Vagina (tissue), 2 donors: ENCODE results near the gene TMEM255B. TPM values are rescaled to one million over a fixed set of nuclear protein-coding genes. Genes with fewer than 3 reads are reported as not detected.

Experiments used
- DNase-seq, 2 donors: peaks; one replicate each; pipeline ENCODE4 v3.0.0-alpha.2; 2017; ENCODE audit errors: extremely low spot score in 2 of 2
- H3K27ac ChIP-seq: fragments of 200-600 bp; sonication (generic); one replicate; pipeline ENCODE4 v1.5.1; 2019
- H3K27me3 ChIP-seq: fragments of 200-600 bp; sonication (generic); one replicate; pipeline ENCODE4 v1.5.1; 2019
- H3K36me3 ChIP-seq, 2 donors: fragments of 200-600 bp; sonication (generic); one replicate each; pipeline ENCODE4 v1.5.1; 2017 to 2019
- H3K4me1 ChIP-seq: fragments of 200-600 bp; sonication (generic); one replicate; pipeline ENCODE4 v1.5.1; 2019
- H3K4me3 ChIP-seq, 2 donors: fragments of 200-600 bp; sonication (generic); 1 replicate in 1 of 2; 2 replicates in 1 of 2; pipeline ENCODE4 v1.5.1; 2016 to 2019
- H3K9me3 ChIP-seq: fragments of 200-600 bp; sonication (generic); one replicate; pipeline ENCODE4 v1.5.1; 2019
- CTCF ChIP-seq, 3 experiments: fragments of 450-650 bp in 2 of 3; fragments of 200-600 bp in 1 of 3; sonication (generic) in 1 of 3; IDR thresholded peaks; one replicate each; pipeline ENCODE4 v1.5.1; 2017 to 2019; ENCODE audit warnings: antibody characterized with exemption in 3 of 3, mild to moderate bottlenecking in 2 of 3, moderate library complexity in 2 of 3
- POLR2A ChIP-seq, 2 donors: fragments of 450-650 bp; IDR thresholded peaks; one replicate each; pipeline ENCODE4 v1.6.1; 2017; ENCODE audit warnings: antibody characterized with exemption in 2 of 2, mild to moderate bottlenecking in 2 of 2, moderate library complexity in 2 of 2
- POLR2AphosphoS5 ChIP-seq, 2 donors: sonication (generic); formaldehyde crosslinking; IDR thresholded peaks; one replicate each; pipeline ENCODE4 v1.9.0; 2017; ENCODE audit warnings: antibody characterized with exemption in 2 of 2, mild to moderate bottlenecking in 2 of 2, low read depth in 1 of 2; ENCODE audit not compliant: insufficient read depth in 1 of 2
- intact Hi-C: fragments of 100-400 bp; cut with DNase I; formaldehyde crosslinking; loops from one replicate; pipeline ENCODE4 v1.15.1; 2023
- total RNA-seq: library from RNA; depleted of rRNA; stranded (reverse); fragments of >200 nt; gene quantifications from one replicate; pipeline ENCODE4 v1.2.3, GENCODE V29; 2016

TMEM255B gene
- total RNA-seq, 1 donor from 2014 or later, result 6.4 TPM

GRCh38 chr13:113840541-113841352 lies 81.7 kb downstream of the TMEM255B start:
- H3K4me1 ChIP-seq, result peaks cover 87% of the 10 kb centered on the region
- peak overlapping the region in 1 of 2 donors; percentile 3 for H3K4me3 ChIP-seq
- TF ChIP-seq POLR2A (IDR thresholded peaks at IDR 0.05) (no peak), CTCF (IDR thresholded peaks at IDR 0.05) (no peak), POLR2AphosphoS5 (IDR thresholded peaks at IDR 0.05; ENCODE audit: insufficient read depth in 1 of 2, low read depth in 1 of 2) (no peak)
- H3K9me3 ChIP-seq, result no peaks in the 10 kb centered on the region
- H3K36me3 ChIP-seq, result peaks cover 0 to 16% of the 10 kb centered on the region in 2 donors
- peak overlapping the region; percentile 91 for H3K27ac ChIP-seq
- intact Hi-C loops, result no loop called here
- no peak for DNase-seq
- H3K27me3 ChIP-seq, result no peaks in the 10 kb centered on the region

- H3K9me3 ChIP-seq, result no peaks in the 10 kb centered on the region
- no peak for TF ChIP-seq POLR2A (IDR thresholded peaks at IDR 0.05)
- TF ChIP-seq CTCF (IDR thresholded peaks at IDR 0.05), result no peak
- TF ChIP-seq POLR2AphosphoS5 (IDR thresholded peaks at IDR 0.05; ENCODE audit: insufficient read depth in 1 of 2, low read depth in 1 of 2), result no peak
- peaks cover 0 to 21% of the 10 kb centered on the region in 2 donors for H3K36me3 ChIP-seq
- H3K27ac ChIP-seq, result peak overlapping the region; percentile 91
- no peak overlapping the region for H3K4me3 ChIP-seq
- no peaks in the 10 kb centered on the region for H3K27me3 ChIP-seq
- no peak for DNase-seq
- peaks cover 87% of the 10 kb centered on the region for H3K4me1 ChIP-seq
- intact Hi-C loops, result no loop called here
These were observed 82.3 kb downstream of the TMEM255B start for GRCh38 chr13:113841353-113841650.

GRCh38 chr13:113842336-113843062 lies 83.5 kb downstream of the TMEM255B start:
- H3K36me3 ChIP-seq, result peaks cover 0 to 29% of the 10 kb centered on the region in 2 donors
- H3K4me1 ChIP-seq, result peaks cover 78% of the 10 kb centered on the region
- DNase-seq, result no peak
- H3K27ac ChIP-seq, result no peak overlapping the region
- no peaks in the 10 kb centered on the region for H3K27me3 ChIP-seq
- intact Hi-C loops, result no loop called here
- H3K9me3 ChIP-seq, result no peaks in the 10 kb centered on the region
- H3K4me3 ChIP-seq, result no peak overlapping the region
- TF ChIP-seq POLR2A (IDR thresholded peaks at IDR 0.05) (no peak), CTCF (IDR thresholded peaks at IDR 0.05) (no peak), POLR2AphosphoS5 (IDR thresholded peaks at IDR 0.05; ENCODE audit: insufficient read depth in 1 of 2, low read depth in 1 of 2) (no peak)

GRCh38 chr13:113843063-113843654 lies 84.1 kb downstream of the TMEM255B start:
- Histone ChIP-seq H3K36me3 (peaks cover 0 to 29% of the 10 kb centered on the region in 2 donors), H3K4me3 (no peak overlapping the region), H3K4me1 (peaks cover 78% of the 10 kb centered on the region), H3K9me3 (no peaks in the 10 kb centered on the region), H3K27me3 (no peaks in the 10 kb centered on the region), H3K27ac (peak overlapping the region; percentile 1)
- intact Hi-C loops, result no loop called here
- no peak for TF ChIP-seq POLR2A (IDR thresholded peaks at IDR 0.05)
- TF ChIP-seq CTCF (IDR thresholded peaks at IDR 0.05), result no peak
- no peak for TF ChIP-seq POLR2AphosphoS5 (IDR thresholded peaks at IDR 0.05; ENCODE audit: insufficient read depth in 1 of 2, low read depth in 1 of 2)
- no peak for DNase-seq
